ENCODE results near the gene POLR3F. TPM values are rescaled to one million over a fixed set of nuclear protein-coding genes. Genes with fewer than 3 reads are reported as not detected.

POLR3F gene
- total RNA-seq, 1 experiment from 2014 or later: 15.7 TPM

GRCh38 chr20:18428490-18429173 lies 38.6 kb upstream of the POLR3F start:
- CTCF ChIA-PET: interaction anchor here (1.2 kb wide), 1 partner anchor 16 kb away, joined by 5 read pairs; no protein-coding TSS in a partner anchor
- no peak for TF ChIP-seq CTCF (IDR thresholded peaks at IDR 0.05; ENCODE audit: insufficient read depth in 1 of 2, low read depth in 1 of 2, low read length in 1 of 2, severe bottlenecking in 1 of 2, unreplicated experiment in 1 of 2)
- H3K4me3 ChIP-seq (ENCODE audit: low read depth, low read length): no peak overlapping the region
- no peaks in the 10 kb centered on the region for H3K4me1 Mint-ChIP-seq (ENCODE audit: low read depth, unreplicated experiment)
- DNase-seq: no peak
- H3K9me3 ChIP-seq: no peaks in the 10 kb centered on the region
- H3K27me3 Mint-ChIP-seq (ENCODE audit: insufficient read depth, unreplicated experiment): no peaks in the 10 kb centered on the region
- no peak overlapping the region for H3K27ac Mint-ChIP-seq (ENCODE audit: unreplicated experiment)
- no peaks in the 10 kb centered on the region for H3K36me3 ChIP-seq (ENCODE audit: control insufficient read depth, insufficient read depth, low read length)
- no peaks in the 10 kb centered on the region for H3K36me3 Mint-ChIP-seq (ENCODE audit: insufficient read depth, unreplicated experiment)
- peaks cover 9% of the 10 kb centered on the region for H3K4me1 ChIP-seq
- POLR2A ChIA-PET: no interaction called here
- no TSS peak for BruUV-seq (replicated peaks)
- peaks cover 5% of the 10 kb centered on the region for H3K9me3 Mint-ChIP-seq (ENCODE audit: unreplicated experiment)
- H3K4me3 Mint-ChIP-seq (ENCODE audit: unreplicated experiment): no peak overlapping the region
- intact Hi-C loops (cut with micrococcal nuclease; ENCODE audit: unreplicated experiment): no loop called here
- H3K27me3 ChIP-seq (replicated peaks; ENCODE audit: control insufficient read depth, insufficient read depth, low read length): no peaks in the 10 kb centered on the region

- H3K36me3 Mint-ChIP-seq (ENCODE audit: insufficient read depth, unreplicated experiment): no peaks in the 10 kb centered on the region
- no peaks in the 10 kb centered on the region for H3K9me3 Mint-ChIP-seq (ENCODE audit: unreplicated experiment)
- no peaks in the 10 kb centered on the region for H3K36me3 ChIP-seq (ENCODE audit: control insufficient read depth, insufficient read depth, low read length)
- ChIA-PET POLR2A (interaction anchor here (0.6 to 1.0 kb wide), 2 partner anchors 67 to 77 kb away, joined by 3 read pairs; partner anchors contain the start of genes RBBP9 and SEC23B), CTCF (interaction anchor here (0.6 kb wide), 1 partner anchor 47 kb away, joined by 3 read pairs; no protein-coding TSS in a partner anchor)
- DNase-seq: no peak
- intact Hi-C loops (cut with micrococcal nuclease; ENCODE audit: unreplicated experiment): loop anchor here (5.0 kb wide), 1 partner anchor 37 kb away; the partner anchor contains the start of genes DZANK1 and POLR3F
- H3K27me3 Mint-ChIP-seq (ENCODE audit: insufficient read depth, unreplicated experiment): no peaks in the 10 kb centered on the region
- no peak for TF ChIP-seq CTCF (IDR thresholded peaks at IDR 0.05; ENCODE audit: insufficient read depth in 1 of 2, low read depth in 1 of 2, low read length in 1 of 2, severe bottlenecking in 1 of 2, unreplicated experiment in 1 of 2)
- H3K4me3 Mint-ChIP-seq (ENCODE audit: unreplicated experiment): no peak overlapping the region
- H3K9me3 ChIP-seq: no peaks in the 10 kb centered on the region
- H3K4me1 Mint-ChIP-seq (ENCODE audit: low read depth, unreplicated experiment): no peaks in the 10 kb centered on the region
- no peaks in the 10 kb centered on the region for H3K27me3 ChIP-seq (replicated peaks; ENCODE audit: control insufficient read depth, insufficient read depth, low read length)
- peaks cover 9% of the 10 kb centered on the region for H3K4me1 ChIP-seq
- no TSS peak for BruUV-seq (replicated peaks)
- no peak overlapping the region for H3K27ac Mint-ChIP-seq (ENCODE audit: unreplicated experiment)
- H3K4me3 ChIP-seq (ENCODE audit: low read depth, low read length): no peak overlapping the region
These were observed 36.9 kb upstream of the POLR3F start for GRCh38 chr20:18430172-18430826.

- BruUV-seq (replicated peaks): no TSS peak
- DNase-seq: peak; percentile 70 to 81
- Histone ChIP-seq H3K4me1 (peaks cover 9% of the 10 kb centered on the region), H3K4me3 (ENCODE audit: low read depth, low read length) (no peak overlapping the region), H3K36me3 (ENCODE audit: control insufficient read depth, insufficient read depth, low read length) (no peaks in the 10 kb centered on the region), H3K9me3 (no peaks in the 10 kb centered on the region), H3K27me3 (replicated peaks; ENCODE audit: control insufficient read depth, insufficient read depth, low read length) (no peaks in the 10 kb centered on the region)
- CTCF ChIA-PET: interaction anchor here (0.7 to 1.0 kb wide), 5 partner anchors 15 to 143 kb away, joined by 3 to 7 read pairs (median 4); partner anchors contain the start of gene ZNF133
- H3K4me3 Mint-ChIP-seq (ENCODE audit: unreplicated experiment): no peak overlapping the region
- no peaks in the 10 kb centered on the region for H3K36me3 Mint-ChIP-seq (ENCODE audit: insufficient read depth, unreplicated experiment)
- no peaks in the 10 kb centered on the region for H3K4me1 Mint-ChIP-seq (ENCODE audit: low read depth, unreplicated experiment)
- H3K27me3 Mint-ChIP-seq (ENCODE audit: insufficient read depth, unreplicated experiment): no peaks in the 10 kb centered on the region
- peak in 1 of 2 experiments; percentile 76 for TF ChIP-seq CTCF (IDR thresholded peaks at IDR 0.05; ENCODE audit: insufficient read depth in 1 of 2, low read depth in 1 of 2, low read length in 1 of 2, severe bottlenecking in 1 of 2, unreplicated experiment in 1 of 2)
- no peak overlapping the region for H3K27ac Mint-ChIP-seq (ENCODE audit: unreplicated experiment)
- H3K9me3 Mint-ChIP-seq (ENCODE audit: unreplicated experiment): no peaks in the 10 kb centered on the region
- POLR2A ChIA-PET: no interaction called here
- intact Hi-C loops (cut with micrococcal nuclease; ENCODE audit: unreplicated experiment): loop anchor here (1.0 to 5.0 kb wide), 2 partner anchors 18 to 36 kb away; partner anchors contain the start of genes DZANK1 and POLR3F
These were observed 36.0 kb upstream of the POLR3F start for GRCh38 chr20:18431206-18431605.

All from Caco-2 (cell line).